GM18519 (cell line): Measurements from ENCODE around the gene ZFP64.
A peak's percentile ranks its signal among the peaks of the same experiment; 100 is the strongest.
"Not testable (repeated sequence)": the region's sequence is repeated elsewhere in the genome, so short reads cannot be mapped to it uniquely, and the experiment has no call there.

Source experiments
- ATAC-seq: cut with Tn5 transposase; IDR thresholded peaks from one replicate; pipeline ENCODE4 v1.9.1; 2021; ENCODE audit warnings: mild to moderate bottlenecking, moderate library complexity; ENCODE audit not compliant: unreplicated experiment, low FRiP score

The ZFP64 gene

DNA sequence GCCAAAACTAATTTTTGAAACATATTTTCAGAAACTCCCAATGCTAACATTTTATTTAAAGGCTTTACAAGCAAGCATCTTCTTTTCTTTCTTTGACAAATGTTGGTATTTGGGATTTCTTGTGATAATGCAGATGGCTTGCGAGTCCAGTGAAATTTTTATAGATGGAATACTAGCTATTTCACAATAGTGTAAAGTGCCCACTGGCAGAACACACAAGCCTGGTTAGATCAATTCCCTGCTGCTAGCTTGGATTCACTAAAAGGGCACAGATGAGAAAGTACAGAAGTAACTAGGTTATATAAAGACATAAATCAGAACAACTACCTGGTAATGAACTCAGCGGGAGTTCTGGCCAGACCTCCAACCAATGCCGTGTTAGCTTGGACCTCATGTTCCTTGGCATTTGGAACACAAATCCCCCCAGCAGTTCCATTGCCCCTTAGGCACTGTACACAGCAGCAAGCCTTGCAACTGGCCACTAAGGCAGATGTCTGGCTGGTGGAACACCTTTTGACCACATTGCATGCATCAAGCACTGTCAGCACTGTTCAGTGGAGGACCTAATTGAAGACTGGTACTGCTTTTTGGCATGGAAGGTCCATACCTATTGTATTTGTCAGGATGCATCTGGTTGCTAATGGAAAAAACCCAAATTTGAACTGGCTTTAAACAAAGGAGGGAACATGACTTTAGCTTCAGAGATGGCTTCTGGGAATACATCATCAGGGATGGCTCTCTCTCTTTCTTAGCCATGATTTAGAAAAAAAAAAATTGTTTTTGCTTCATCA is 15.6 kb upstream of the ZFP64 start:
- ATAC-seq: no peak

GRCh38 chr20:52204136-52204535 is 12.6 kb upstream of the ZFP64 start:
- no peak for ATAC-seq

- ATAC-seq: no peak
Observed at GRCh38 chr20:52201395-52201794, 9.8 kb upstream of the ZFP64 start.

- ATAC-seq: no peak
Observed at GRCh38 chr20:52200870-52201269, 9.3 kb upstream of the ZFP64 start.

- ATAC-seq: no peak
Observed at GRCh38 chr20:52196845-52197244, 5.3 kb upstream of the ZFP64 start.

- no peak for ATAC-seq
Observed at GRCh38 chr20:52193886-52194545, 2.4 kb upstream of the ZFP64 start.

GRCh38 chr20:52193133-52193532 is 1.6 kb upstream of the ZFP64 start:
- no peak for ATAC-seq

DNA sequence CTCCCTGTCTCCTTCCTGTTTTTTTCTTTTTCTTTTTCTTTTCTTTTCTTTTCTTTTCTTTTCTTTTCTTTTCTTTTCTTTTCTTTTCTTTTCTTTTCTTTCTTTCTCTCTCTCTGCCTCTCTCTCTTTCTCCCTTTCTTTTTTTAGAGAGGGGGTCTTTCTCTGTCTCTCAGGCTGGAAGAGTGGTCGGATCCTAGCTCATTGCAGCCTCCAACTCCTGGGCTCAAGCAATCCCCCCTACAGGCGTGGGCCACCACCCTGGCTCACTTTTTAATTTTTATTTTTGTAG is 1.1 kb upstream of the ZFP64 start:
- not testable (repeated sequence) for ATAC-seq

- peak; percentile 26 for ATAC-seq
Observed at GRCh38 chr20:52191916-52192718, 538 bp upstream of the ZFP64 start.

DNA sequence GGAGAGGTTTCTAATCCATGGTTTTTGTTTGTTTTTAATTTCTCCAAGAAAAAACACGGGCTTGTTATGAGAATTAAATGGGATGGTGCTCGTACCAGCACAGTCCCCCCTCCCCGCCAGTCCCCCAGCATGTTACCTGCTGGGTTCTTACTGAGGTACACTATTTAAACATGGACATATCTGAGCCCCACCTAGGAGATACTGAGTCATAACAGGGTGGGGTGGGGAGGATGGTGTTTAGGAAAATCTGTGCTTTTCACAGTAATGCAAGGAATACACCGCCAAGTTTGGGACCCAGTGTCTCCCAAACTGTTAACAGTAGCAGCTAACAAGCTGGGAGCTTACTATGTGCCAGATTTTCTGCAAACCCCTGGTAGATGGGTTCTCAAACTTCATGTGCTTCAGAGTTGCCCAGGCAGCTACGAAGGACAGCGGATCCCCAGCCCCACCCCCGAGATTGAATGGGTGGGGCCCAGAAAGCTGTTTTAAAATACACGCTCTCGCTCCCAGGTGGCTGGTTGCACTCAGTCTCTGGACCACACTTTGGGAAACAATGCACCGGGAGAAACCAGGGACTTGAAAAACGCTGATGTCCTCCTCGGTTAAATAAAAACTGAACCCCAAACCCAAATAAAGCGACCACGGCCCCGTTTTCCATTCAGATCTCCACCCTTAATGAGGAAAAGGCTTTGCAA is 995 bp downstream of the ZFP64 start:
- ATAC-seq: no peak

DNA sequence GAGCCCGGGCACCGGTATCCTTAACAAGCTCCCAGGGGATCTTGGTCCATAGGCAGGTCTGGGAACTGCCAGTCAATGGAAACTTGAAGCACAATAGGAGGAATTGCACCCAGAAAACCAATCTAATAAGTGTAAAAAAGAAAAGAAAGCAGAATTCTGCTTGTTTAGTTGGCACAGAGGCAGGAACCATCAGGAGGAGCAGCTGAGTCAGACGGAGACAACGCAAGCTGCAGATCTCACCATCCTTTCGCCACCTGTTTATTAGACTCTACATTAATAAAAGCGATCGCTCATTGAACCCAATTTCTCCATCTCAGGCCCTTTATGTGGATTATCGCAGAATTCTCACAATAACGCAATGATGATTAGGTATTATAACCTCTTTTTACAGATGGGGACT is 9.8 kb downstream of the ZFP64 start:
- no peak for ATAC-seq

DNA sequence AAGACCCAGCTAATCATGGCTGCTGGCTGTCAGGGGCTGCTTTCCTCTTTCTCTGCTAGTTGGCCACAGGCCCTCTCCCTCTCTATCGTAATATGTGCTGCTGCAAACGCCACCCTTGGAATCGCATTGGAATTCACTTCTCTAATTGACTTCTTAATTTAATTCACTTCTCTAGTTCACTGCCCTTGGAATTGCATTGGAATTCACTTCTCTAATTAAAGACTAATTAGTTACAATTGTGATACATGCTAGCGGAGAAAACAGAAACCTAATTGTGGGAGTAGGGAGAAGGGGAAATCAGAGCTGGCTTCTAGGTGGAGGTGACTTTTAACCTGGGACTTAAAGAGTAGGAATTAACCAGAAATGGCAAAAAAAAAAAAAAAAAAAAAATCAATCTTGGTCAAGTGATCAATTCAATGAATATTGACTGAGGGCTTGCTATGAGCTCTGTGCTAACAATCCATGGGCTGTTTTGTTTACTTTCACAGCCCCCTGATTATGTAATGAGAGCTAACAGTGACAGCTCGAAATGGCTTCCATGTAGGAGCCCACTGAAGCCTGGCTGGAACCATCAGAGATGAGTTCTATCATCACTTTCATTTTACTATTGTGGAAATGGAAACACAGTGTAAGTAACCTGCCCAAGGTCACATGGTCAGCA is 11.3 kb downstream of the ZFP64 start:
- ATAC-seq: no peak

- ATAC-seq: peak; percentile 76
Observed at GRCh38 chr20:52179331-52180179, 12.0 kb downstream of the ZFP64 start.

DNA sequence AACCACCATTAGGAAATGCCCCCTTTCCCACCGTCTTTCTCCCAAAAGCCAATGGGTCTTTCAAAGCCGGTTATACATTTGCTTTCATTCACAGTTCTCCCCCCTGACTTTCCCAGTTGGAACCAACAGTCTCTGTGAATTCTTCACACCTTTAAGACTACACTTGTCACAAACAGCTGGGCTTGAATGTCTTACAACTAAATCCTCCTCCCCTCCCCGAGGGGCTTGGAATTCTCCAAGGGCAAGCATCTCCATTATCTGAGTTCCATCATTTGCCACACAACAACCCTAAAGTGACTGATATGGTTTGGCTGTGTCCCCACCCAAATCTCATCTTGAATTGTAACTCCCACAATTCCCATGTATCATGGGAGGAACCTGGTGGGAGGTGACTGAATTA is 12.9 kb downstream of the ZFP64 start:
- no peak for ATAC-seq

- ATAC-seq: no peak
Observed at GRCh38 chr20:52175840-52176239, 15.7 kb downstream of the ZFP64 start.

- peak; percentile 48 for ATAC-seq
Observed at GRCh38 chr20:52172392-52173047, 19.1 kb downstream of the ZFP64 start.

- ATAC-seq: no peak
Observed at GRCh38 chr20:52171025-52171424, 20.6 kb downstream of the ZFP64 start.

GRCh38 chr20:52168116-52168515 is 23.5 kb downstream of the ZFP64 start:
- no peak for ATAC-seq

GRCh38 chr20:52167232-52167840 is 24.2 kb downstream of the ZFP64 start:
- ATAC-seq: no peak
